Measurements from ENCODE around the gene CYB561A3. TPM values are rescaled to one million over a fixed set of nuclear protein-coding genes. Genes with fewer than 3 reads are reported as not detected.
A peak's percentile ranks its signal among the peaks of the same experiment; 100 is the strongest.

CYB561A3 gene
- total and polyA plus RNA-seq, 2 of the 13 experiments (the other 11 are each of a cell fraction or from before 2014, with no cell fraction given) = 11.4 to 14.9 TPM

GRCh38 chr11:61334434-61335354, 27.0 kb downstream of the CYB561A3 start (continued):
- TF ChIP-seq ZNF318 (CRISPR knock-in tag; IDR thresholded peaks at IDR 0.05) (no peak), ZNF574 (CRISPR knock-in tag; IDR thresholded peaks at IDR 0.05) (peak; percentile 90), RBM22 (optimal IDR thresholded peaks at IDR 0.05; ENCODE audit: low read length) (peak; percentile 67), FOXA1 (IDR thresholded peaks at IDR 0.05) (no peak), FOXA1 (CRISPR knock-in tag; IDR thresholded peaks at IDR 0.05) (0 out of 2 replicates have a peak, but pooled peaks have one; percentile 3), HNRNPUL1 (IDR thresholded peaks at IDR 0.05; ENCODE audit: low read depth, low read length) (no peak), ZBTB38 (CRISPR knock-in tag; IDR thresholded peaks at IDR 0.05) (peak; percentile 82), ISL2 (CRISPR knock-in tag; IDR thresholded peaks at IDR 0.05) (no peak; the same call in 1 of the 2 replicates), BATF2 (CRISPR knock-in tag; IDR thresholded peaks at IDR 0.05) (no peak), PHF8 (CRISPR knock-in tag; IDR thresholded peaks at IDR 0.05) (peak; percentile 65), RCOR2 (CRISPR knock-in tag; IDR thresholded peaks at IDR 0.05) (peak; percentile 24; the same call in 1 of the 2 replicates), SRSF9 (IDR thresholded peaks at IDR 0.05; ENCODE audit: borderline replicate concordance, insufficient read depth, low read depth, low read length, poor library complexity, severe bottlenecking) (no peak), ZNF850 (CRISPR knock-in tag; conservative IDR thresholded peaks at IDR 0.05) (no peak), ZNF24 (IDR thresholded peaks at IDR 0.05) (no peak), AGO2 (optimal IDR thresholded peaks at IDR 0.05; ENCODE audit: low read depth, low read length) (no peak)

All from HepG2 (cell line).